GM18909 (cell line): ENCODE results near the gene SNRPE.

Experiments
- ATAC-seq: cut with Tn5 transposase; IDR thresholded peaks from one replicate; pipeline ENCODE4 v1.9.1; 2021; ENCODE audit warnings: mild to moderate bottlenecking; ENCODE audit not compliant: unreplicated experiment, poor library complexity

SNRPE gene

GRCh38 chr1:203873094-203873493 lies 11.7 kb downstream of the SNRPE start:
- ATAC-seq, result no peak

DNA sequence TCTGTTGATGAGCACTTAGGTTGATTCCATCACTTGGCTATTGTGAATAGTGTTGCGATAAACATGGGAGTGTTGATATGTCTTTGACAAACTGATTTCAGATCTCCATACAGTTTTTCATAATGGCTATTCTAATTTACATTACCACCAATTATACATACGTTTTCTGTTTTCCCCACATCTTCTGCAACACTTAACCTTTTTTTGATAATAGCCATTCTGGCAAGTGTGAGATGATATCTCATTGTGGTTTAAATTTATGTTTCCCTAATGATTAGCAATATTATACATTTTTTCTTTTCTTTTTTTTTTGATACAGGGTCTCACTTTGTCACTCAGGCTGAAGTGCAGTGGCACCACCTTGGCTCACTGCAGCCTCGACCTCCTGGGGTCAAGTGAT lies 17.0 kb downstream of the SNRPE start:
- ATAC-seq, result no peak

DNA sequence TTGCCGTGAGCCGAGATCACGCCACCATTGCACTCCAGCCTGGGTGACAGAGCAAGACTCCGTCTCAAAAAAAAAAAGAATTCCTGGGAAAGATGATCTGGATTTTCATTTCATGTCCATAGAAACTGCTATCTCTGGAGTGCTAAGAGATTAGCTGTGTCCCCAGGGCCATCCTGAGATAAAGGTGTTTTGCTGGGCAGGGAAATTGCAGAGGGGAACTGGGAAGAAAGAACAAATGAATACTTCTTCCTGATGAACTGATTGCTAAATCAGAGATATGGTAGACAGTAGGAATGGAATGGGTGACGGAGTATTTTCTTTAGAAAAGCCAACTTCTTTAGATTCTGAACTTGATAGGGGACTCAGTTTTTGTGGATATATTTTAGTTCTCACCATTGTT lies 19.2 kb downstream of the SNRPE start:
- no peak for ATAC-seq

DNA sequence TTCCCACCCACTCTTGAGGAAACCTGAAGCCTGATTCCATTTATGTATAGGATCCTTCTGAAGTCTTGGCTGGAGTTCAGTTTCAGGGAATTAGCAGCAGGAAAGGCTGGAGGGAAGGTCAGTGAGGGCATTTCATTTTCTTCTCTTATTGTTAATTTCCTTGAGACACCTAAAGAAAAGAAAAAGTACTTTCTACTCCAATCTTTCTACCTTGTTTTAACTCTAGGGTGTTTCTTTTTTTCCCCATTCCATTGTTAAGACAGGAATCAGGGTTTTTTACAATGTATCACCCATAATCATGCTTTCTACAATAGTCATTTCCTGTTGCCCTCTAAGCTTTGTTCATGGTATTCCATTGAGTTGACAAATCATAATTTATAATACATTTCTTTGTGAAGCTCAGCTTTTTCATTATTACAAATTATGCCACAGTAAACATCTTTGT lies 27.4 kb downstream of the SNRPE start:
- ATAC-seq, result no peak

- ATAC-seq, result no peak
Observed at GRCh38 chr1:203891950-203892349, 30.6 kb downstream of the SNRPE start.

DNA sequence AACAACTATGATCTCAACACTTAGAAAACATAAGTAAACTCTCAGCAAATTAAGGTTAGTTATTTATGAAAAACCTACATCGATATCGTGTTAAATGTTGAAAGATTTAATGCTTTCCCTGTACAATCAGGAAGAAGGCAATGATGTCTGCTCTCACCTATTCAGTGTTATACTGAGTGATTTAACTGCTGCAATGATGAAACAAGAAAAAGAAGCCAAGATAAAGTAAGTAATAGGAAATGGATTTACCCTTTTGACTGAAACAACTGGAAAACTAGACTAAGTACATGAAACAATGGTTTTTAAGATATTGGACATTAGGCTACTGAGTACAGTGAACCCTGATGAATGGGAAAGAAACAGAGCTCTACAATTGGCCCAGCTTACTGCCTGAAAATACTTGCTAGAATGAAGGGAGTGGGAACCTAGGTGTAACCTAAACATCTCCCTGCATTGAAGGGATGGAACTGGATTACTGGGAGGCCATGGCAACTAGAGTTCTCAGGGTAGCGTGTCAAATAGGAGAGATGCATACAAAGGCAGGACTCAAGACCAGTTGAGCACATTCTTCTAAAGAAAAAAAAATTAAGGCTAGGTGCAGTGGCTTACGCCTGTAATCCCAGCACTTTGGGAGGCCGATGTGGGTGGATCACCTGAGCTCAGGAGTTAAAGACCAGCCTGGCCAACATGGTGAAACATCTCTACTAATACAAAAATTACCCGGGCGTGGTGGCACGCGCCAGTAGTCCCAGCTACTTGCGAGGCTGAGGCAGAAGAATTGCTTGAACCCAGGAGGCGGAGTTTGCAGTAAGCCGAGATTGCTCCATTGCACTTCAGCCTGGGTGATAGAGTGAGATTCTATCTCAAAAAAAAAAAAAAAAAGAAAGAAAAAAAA lies 37.3 kb downstream of the SNRPE start:
- no peak for ATAC-seq

GRCh38 chr1:203899353-203899716 lies 37.9 kb downstream of the SNRPE start:
- ATAC-seq, result no peak

DNA sequence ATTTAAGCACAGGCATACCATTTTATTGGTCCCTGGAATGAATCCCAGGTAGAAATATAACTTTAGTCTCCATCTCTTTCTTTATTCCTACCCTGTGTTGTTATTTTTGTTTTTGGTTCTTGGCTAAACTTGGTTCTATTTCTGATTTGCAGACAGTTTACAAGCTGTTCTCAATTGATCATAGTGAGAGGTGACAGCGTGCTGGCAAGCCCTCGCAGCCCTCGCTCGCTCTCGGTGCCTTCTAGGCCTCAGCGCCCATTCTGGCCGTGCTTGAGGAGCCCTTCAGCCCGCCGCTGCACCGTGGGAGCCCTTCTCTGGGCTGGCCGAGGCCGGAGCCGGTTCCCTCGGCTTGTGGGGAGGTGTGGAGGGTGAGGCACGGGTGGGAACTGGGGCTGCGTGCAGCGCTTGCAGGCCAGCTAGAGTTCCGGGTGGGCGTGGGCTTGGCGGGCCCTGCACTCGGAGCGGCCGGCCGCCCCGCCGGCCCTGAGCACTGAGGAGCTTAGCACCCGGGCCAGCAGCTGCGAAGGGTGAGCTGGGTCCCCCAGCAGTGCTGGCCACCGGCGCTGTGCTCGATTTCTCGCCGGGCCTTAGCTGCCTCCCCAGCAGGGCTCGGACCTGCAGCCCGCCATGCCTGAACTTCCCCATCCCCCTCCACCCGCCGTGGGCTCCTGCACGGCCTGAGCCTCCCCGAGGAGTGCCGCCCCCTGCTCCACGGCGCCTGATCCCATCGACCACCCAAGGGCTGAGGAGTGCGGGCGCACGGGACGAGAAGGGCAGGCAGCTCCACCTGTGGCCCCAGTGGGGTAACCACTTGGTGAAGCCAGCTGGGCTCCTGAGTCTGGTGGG lies 38.7 kb downstream of the SNRPE start:
- ATAC-seq, result no peak

- ATAC-seq, result no peak
Observed at GRCh38 chr1:203901581-203901980, 40.2 kb downstream of the SNRPE start.

DNA sequence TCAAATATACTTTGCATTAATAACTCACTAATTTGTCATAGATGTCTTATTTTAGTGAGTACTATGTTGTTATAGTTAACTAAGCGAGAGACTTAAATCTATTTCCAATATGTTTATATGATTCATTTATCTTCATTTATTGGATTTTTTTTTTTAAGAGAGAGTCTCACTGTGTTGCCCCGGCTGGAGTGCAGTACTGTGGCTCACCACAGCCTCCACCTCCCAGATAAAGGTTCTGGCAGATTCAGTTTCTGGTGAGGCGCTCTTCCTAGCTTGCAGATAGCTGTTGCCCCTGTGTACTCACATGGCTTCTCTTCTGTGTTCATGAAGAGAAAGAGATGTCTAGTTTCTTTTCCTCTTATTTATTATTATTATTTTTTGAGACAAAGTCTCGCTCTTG lies 43.9 kb downstream of the SNRPE start:
- no peak for ATAC-seq

- no peak for ATAC-seq
Observed at GRCh38 chr1:203906932-203907331, 45.5 kb downstream of the SNRPE start.

- no peak for ATAC-seq
Observed at GRCh38 chr1:203907901-203908300, 46.5 kb downstream of the SNRPE start.

DNA sequence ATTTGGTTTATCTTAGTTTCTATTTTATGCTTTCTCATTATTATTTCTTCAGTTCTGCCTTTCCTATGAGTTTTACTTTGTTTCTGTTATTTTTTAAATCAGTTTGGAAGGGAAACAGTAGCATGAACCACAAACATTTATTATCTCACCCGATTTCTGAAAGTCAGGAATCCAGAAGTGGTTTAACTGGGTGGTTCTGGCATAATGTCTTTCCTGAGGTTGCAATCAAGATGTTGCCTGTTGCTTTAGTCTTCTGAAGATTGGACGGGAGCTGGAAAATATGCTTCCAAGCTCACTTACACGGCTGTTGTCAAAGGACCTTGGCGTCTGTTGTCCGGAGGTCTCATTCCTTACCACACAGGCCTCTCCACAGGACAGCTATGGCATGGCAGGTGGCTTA lies 50.4 kb downstream of the SNRPE start:
- no peak for ATAC-seq

- no peak for ATAC-seq
Observed at GRCh38 chr1:203913073-203913521, 51.7 kb downstream of the SNRPE start.

GRCh38 chr1:203914292-203914691 lies 52.9 kb downstream of the SNRPE start:
- ATAC-seq, result no peak

GRCh38 chr1:203915811-203916210 lies 54.4 kb downstream of the SNRPE start:
- no peak for ATAC-seq

GRCh38 chr1:203916756-203917155 lies 55.4 kb downstream of the SNRPE start:
- ATAC-seq, result no peak
